DOHH2 (cell line): ENCODE results near the gene TEX2.

Experiments
- H3F3A ChIP-seq: fragments of 200-600 bp; sonication (generic), shearing (Covaris generic); 2 replicates; pipeline ENCODE4 v1.6.0; 2016; ENCODE audit warnings: antibody characterized with exemption, mild to moderate bottlenecking; ENCODE audit not compliant: control insufficient read depth, insufficient read depth
- H3K27ac ChIP-seq: fragments of 200-600 bp; sonication (generic); 2 replicates; pipeline ENCODE4 v1.5.1; 2014; ENCODE audit warnings: low read depth, mild to moderate bottlenecking, low read length, moderate library complexity
- H3K27me3 ChIP-seq: fragments of 200-600 bp; sonication (generic); 2 replicates; pipeline ENCODE4 v1.6.1; 2014; ENCODE audit warnings: mild to moderate bottlenecking, low read length, mixed read lengths; ENCODE audit not compliant: control insufficient read depth
- H3K36me3 ChIP-seq: fragments of 200-600 bp; sonication (generic); 2 replicates; pipeline ENCODE4 v1.6.1; 2014; ENCODE audit warnings: mild to moderate bottlenecking, low read length, moderate library complexity, mixed read lengths; ENCODE audit not compliant: control insufficient read depth
- H3K4me1 ChIP-seq: fragments of 200-600 bp; sonication (generic); 2 replicates; pipeline ENCODE4 v1.6.1; 2014; ENCODE audit warnings: mild to moderate bottlenecking, low read length, mixed read lengths; ENCODE audit not compliant: control insufficient read depth
- H3K4me2 ChIP-seq: fragments of 200-600 bp; sonication (generic); 2 replicates; pipeline ENCODE4 v1.6.0; 2014; ENCODE audit warnings: mild to moderate bottlenecking, low read length, moderate library complexity
- H3K4me3 ChIP-seq: fragments of 200-600 bp; sonication (generic); 2 replicates; pipeline ENCODE4 v1.5.1; 2014; ENCODE audit warnings: mild to moderate bottlenecking, low read length, mixed read lengths
- H3K79me2 ChIP-seq: fragments of 200-600 bp; sonication (generic); 2 replicates; pipeline ENCODE4 v1.6.1; 2014; ENCODE audit warnings: mild to moderate bottlenecking, low read length, mixed read lengths; ENCODE audit not compliant: control insufficient read depth
- H3K9me2 ChIP-seq: fragments of 200-600 bp; sonication (generic); replicated peaks from 2 replicates; pipeline ENCODE4 v1.6.1; 2014; ENCODE audit warnings: mild to moderate bottlenecking, low read length, mixed read lengths; ENCODE audit not compliant: control insufficient read depth
- H3K9me3 ChIP-seq: fragments of 200-600 bp; sonication (generic); 2 replicates; pipeline ENCODE4 v1.6.1; 2014; ENCODE audit warnings: antibody characterized with exemption, low read length, mixed read lengths; ENCODE audit not compliant: control insufficient read depth, insufficient read depth
- H4K20me1 ChIP-seq: fragments of 200-600 bp; sonication (generic); 2 replicates; pipeline ENCODE4 v1.6.0; 2014; ENCODE audit warnings: low read depth, mild to moderate bottlenecking, antibody characterized with exemption, low read length, moderate library complexity; ENCODE audit not compliant: control insufficient read depth, insufficient read depth
- CTCF ChIP-seq: fragments of 200-600 bp; sonication (generic); IDR thresholded peaks from one replicate; pipeline ENCODE4 v1.5.1; 2014; ENCODE audit warnings: antibody characterized with exemption, mild to moderate bottlenecking, low read depth, low read length; ENCODE audit not compliant: poor library complexity, severe bottlenecking
- EZH2phosphoT487 ChIP-seq: fragments of 200-600 bp; sonication (generic); IDR thresholded peaks from 2 replicates; pipeline ENCODE4 v1.6.1; 2017; ENCODE audit warnings: borderline replicate concordance, mild to moderate bottlenecking, antibody characterized with exemption, low read length, moderate library complexity, mixed read lengths

Gene TEX2

GRCh38 chr17:64145751-64146417 lies 117.2 kb downstream of the TEX2 start:
- no peaks in the 10 kb centered on the region for H3K27me3 ChIP-seq
- TF ChIP-seq EZH2phosphoT487 (no peak), CTCF (no peak)
- H3K4me1 ChIP-seq: peaks cover 21% of the 10 kb centered on the region
- H3K27ac ChIP-seq: peak overlapping the region; percentile 90
- peak overlapping the region; percentile 90 for H3K4me3 ChIP-seq
- H3K9me2 ChIP-seq: no peaks in the 10 kb centered on the region
- peaks cover 44% of the 10 kb centered on the region for H3F3A ChIP-seq
- H3K79me2 ChIP-seq: peaks cover 14% of the 10 kb centered on the region
- H3K9me3 ChIP-seq: no peaks in the 10 kb centered on the region
- no peaks in the 10 kb centered on the region for H4K20me1 ChIP-seq
- peak overlapping the region; percentile 92 for H3K4me2 ChIP-seq
- H3K36me3 ChIP-seq: peaks cover 30% of the 10 kb centered on the region

GRCh38 chr17:64145375-64145750 lies 117.7 kb downstream of the TEX2 start:
- TF ChIP-seq EZH2phosphoT487 (no peak), CTCF (no peak)
- H3K27ac ChIP-seq: peak overlapping the region; percentile 90
- peak overlapping the region; percentile 90 for H3K4me3 ChIP-seq
- no peaks in the 10 kb centered on the region for H4K20me1 ChIP-seq
- H3K4me2 ChIP-seq: peak overlapping the region; percentile 92
- H3K9me2 ChIP-seq: no peaks in the 10 kb centered on the region
- H3K4me1 ChIP-seq: peaks cover 21% of the 10 kb centered on the region
- no peaks in the 10 kb centered on the region for H3K9me3 ChIP-seq
- peaks cover 40% of the 10 kb centered on the region for H3F3A ChIP-seq
- H3K27me3 ChIP-seq: no peaks in the 10 kb centered on the region
- H3K79me2 ChIP-seq: peaks cover 14% of the 10 kb centered on the region
- peaks cover 29% of the 10 kb centered on the region for H3K36me3 ChIP-seq

GRCh38 chr17:64139542-64139941 lies 123.5 kb downstream of the TEX2 start:
- H3K27ac ChIP-seq: no peak overlapping the region
- no peak overlapping the region for H3K4me3 ChIP-seq
- no peaks in the 10 kb centered on the region for H3K36me3 ChIP-seq
- no peaks in the 10 kb centered on the region for H3K9me3 ChIP-seq
- no peaks in the 10 kb centered on the region for H3K9me2 ChIP-seq
- no peak for TF ChIP-seq EZH2phosphoT487
- no peak for TF ChIP-seq CTCF
- H3K4me2 ChIP-seq: no peak overlapping the region
- H3K4me1 ChIP-seq: peaks cover 2% of the 10 kb centered on the region
- no peaks in the 10 kb centered on the region for H3K27me3 ChIP-seq
- no peaks in the 10 kb centered on the region for H4K20me1 ChIP-seq
- H3K79me2 ChIP-seq: no peaks in the 10 kb centered on the region
- no peaks in the 10 kb centered on the region for H3F3A ChIP-seq
